T-cell (primary cell): Measurements from ENCODE around the gene SPOCK1. TPM values are rescaled to one million over a fixed set of nuclear protein-coding genes. Genes with fewer than 3 reads are reported as not detected.

Experiments
- ATAC-seq, 4 experiments: fragments of 200-7000 bp in 3 of 4; fragments of 150-1000 bp in 1 of 4; cut with Tn5 transposase; replicated peaks in 1 of 4; 1 replicate in 3 of 4; 2 replicates in 1 of 4; pipeline ENCODE4 v1.10.0; 2021; ENCODE audit warnings: moderate library complexity in 3 of 4, mild to moderate bottlenecking in 2 of 4, moderate number of reproducible peaks in 1 of 4
- CTCF ChIA-PET, 2 donors: fragments of 300-600 bp; sonication (Branson Sonifier 250); formaldehyde crosslinking; loops; one replicate each; lab custom pipeline; 2022; ENCODE audit warnings: antibody characterized with exemption in 2 of 2; lab: Charles Lee
- POLR2A ChIA-PET, 2 donors: fragments of 300-600 bp; sonication (Branson Sonifier 250); formaldehyde crosslinking; loops; one replicate each; lab custom pipeline; 2022; ENCODE audit warnings: antibody characterized with exemption in 2 of 2; lab: Charles Lee
- DNase-seq, 35 experiments: peaks; one replicate each; pipeline versions ENCODE4 v3.0.0 to v3.0.0-alpha.2; 2013 to 2023
- H3K27ac ChIP-seq: one replicate; pipeline ENCODE4 v1.5.1; 2013; ENCODE audit warnings: low read length
- H3K27me3 ChIP-seq, 2 experiments: replicated peaks in 1 of 2; 1 replicate in 1 of 2; 2 replicates in 1 of 2; pipeline versions ENCODE4 v1.6.1 to v1.7.0; 2013; ENCODE audit warnings: low read length in 1 of 2, mixed read lengths in 1 of 2; ENCODE audit not compliant: control insufficient read depth in 2 of 2, insufficient read depth in 2 of 2; ENCODE audit errors: extremely low read depth in 1 of 2
- H3K36me3 ChIP-seq, 2 donors: 1 replicate in 1 of 2; 2 replicates in 1 of 2; pipeline versions ENCODE4 v1.6.1 to v1.7.0; 2013; ENCODE audit warnings: low read length in 1 of 2; ENCODE audit not compliant: control insufficient read depth in 2 of 2, insufficient read depth in 1 of 2; ENCODE audit errors: extremely low read depth in 1 of 2
- H3K4me1 ChIP-seq, 2 experiments: 1 replicate in 1 of 2; 2 replicates in 1 of 2; pipeline versions ENCODE4 v1.6.1 to v1.7.0; 2013; ENCODE audit warnings: low read length in 2 of 2, mixed read lengths in 1 of 2; ENCODE audit not compliant: insufficient read depth in 2 of 2, control insufficient read depth in 1 of 2; ENCODE audit errors: extremely low read depth in 1 of 2
- H3K4me3 ChIP-seq, 2 donors: 1 replicate in 1 of 2; 2 replicates in 1 of 2; pipeline versions ENCODE4 v1.5.1 to v1.7.0; 2013; ENCODE audit warnings: mild to moderate bottlenecking in 2 of 2, low read length in 1 of 2, moderate library complexity in 1 of 2; ENCODE audit not compliant: control insufficient read depth in 1 of 2; ENCODE audit errors: extremely low read depth in 1 of 2
- H3K9me3 ChIP-seq: 2 replicates; pipeline ENCODE4 v1.7.0; 2013
- H3K27ac Mint-ChIP-seq, 2 donors: one replicate each; pipeline ENCODE4 v1.8.0; 2020 to 2021; ENCODE audit warnings: mild to moderate bottlenecking in 2 of 2, mixed read lengths in 2 of 2
- H3K27me3 Mint-ChIP-seq, 2 donors: one replicate each; pipeline ENCODE4 v1.8.0; 2021 to 2022; ENCODE audit warnings: mixed read lengths in 2 of 2
- H3K36me3 Mint-ChIP-seq: one replicate; pipeline ENCODE4 v1.8.0; 2021; ENCODE audit warnings: mixed read lengths
- H3K4me1 Mint-ChIP-seq, 3 donors: one replicate each; pipeline ENCODE4 v1.8.0; 2020 to 2022; ENCODE audit warnings: mixed read lengths in 3 of 3, mild to moderate bottlenecking in 1 of 3
- H3K4me3 Mint-ChIP-seq, 3 donors: one replicate each; pipeline ENCODE4 v1.8.0; 2020 to 2022; ENCODE audit warnings: mild to moderate bottlenecking in 3 of 3, mixed read lengths in 3 of 3, moderate library complexity in 3 of 3
- H3K9me3 Mint-ChIP-seq, 3 donors: one replicate each; pipeline ENCODE4 v1.8.0; 2020 to 2022; ENCODE audit warnings: mixed read lengths in 3 of 3
- WGBS: methylation state at CpG from one replicate; pipeline ENCODE4 v1.1.5; 2013; ENCODE audit warnings: missing lambda C conversion rate; ENCODE audit not compliant: insufficient coverage; 5-methylcytosine and 5-hydroxymethylcytosine counted together
- total RNA-seq, 35 experiments: library from RNA in 6 of 35; stranded (reverse) in 6 of 35; fragments of 120-200 nt in 1 of 35; gene quantifications; one replicate each; pipeline versions ENCODE4 v1.2.1 to v1.2.4 and lab custom pipeline; 2013 to 2026

The SPOCK1 gene
- total RNA-seq, 5 donors from 2014 or later (not counting 1 experiment from before 2014, with no cell fraction given) = 0.57 TPM; not detected in 4

DNA sequence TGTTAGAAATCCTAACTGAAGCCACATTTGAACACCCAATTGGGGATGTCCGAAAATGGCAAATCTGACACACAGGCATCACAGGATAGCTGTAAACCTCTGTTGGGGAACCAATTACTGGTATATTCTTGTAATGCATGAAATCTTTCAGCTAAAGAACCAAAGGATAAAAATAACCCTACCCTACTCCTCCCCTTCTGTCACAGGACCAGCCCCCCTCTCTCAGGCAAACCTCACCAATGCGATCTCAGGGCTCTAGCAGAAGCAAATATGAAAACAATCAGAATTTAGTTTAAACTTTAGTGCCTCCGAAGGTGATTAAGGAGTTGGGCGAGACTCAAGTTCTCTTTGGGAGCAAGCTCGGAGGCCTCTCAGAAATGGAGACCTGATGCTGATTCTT is 499.3 kb downstream of the SPOCK1 start:
- DNase-seq = no peak
- Histone ChIP-seq H3K4me3 (no peak overlapping the region), H3K27ac (no peak overlapping the region), H3K27me3 (no peaks in the 10 kb centered on the region), H3K4me1 (no peaks in the 10 kb centered on the region), H3K9me3 (no peaks in the 10 kb centered on the region), H3K36me3 (no peaks in the 10 kb centered on the region)
- H3K9me3 Mint-ChIP-seq = peaks cover 0 to 11% (median 1%) of the 10 kb centered on the region in 3 donors
- ChIA-PET CTCF (no interaction called here), POLR2A (no interaction called here)
- H3K27me3 Mint-ChIP-seq = peaks cover 0 to 4% of the 10 kb centered on the region in 2 donors
- WGBS = 80% methylated on average over 1 of the region's 5 CpGs
- H3K36me3 Mint-ChIP-seq = no peaks in the 10 kb centered on the region
- ATAC-seq = no peak
- H3K4me3 Mint-ChIP-seq = no peak overlapping the region
- no peaks in the 10 kb centered on the region for H3K4me1 Mint-ChIP-seq
- no peak overlapping the region for H3K27ac Mint-ChIP-seq

DNA sequence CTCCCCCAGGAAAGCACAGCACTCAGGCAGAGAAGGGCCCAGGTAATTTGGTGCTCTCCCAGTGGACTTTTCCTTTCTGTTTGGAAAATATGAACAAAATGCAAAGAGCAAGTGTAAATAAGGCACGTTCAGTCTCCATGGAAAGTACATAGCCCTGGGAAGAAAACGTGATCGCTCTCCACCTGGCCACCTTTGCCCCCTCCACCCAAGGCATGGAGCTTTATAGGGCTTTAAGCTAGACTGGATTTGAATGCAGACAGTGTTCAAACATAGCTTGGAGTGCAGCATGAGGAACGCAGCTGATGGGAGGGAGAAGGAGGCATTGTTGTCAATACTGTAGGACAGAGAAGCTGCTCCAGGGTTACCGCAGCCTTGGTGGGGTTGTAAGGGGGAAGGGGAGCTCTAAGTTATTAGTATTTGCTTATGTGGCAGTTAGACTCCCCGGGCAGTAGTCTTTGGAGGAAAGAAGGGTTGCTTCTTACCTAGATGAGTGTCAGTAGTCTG is 500.2 kb downstream of the SPOCK1 start:
- no peaks in the 10 kb centered on the region for H3K27me3 ChIP-seq

DNA sequence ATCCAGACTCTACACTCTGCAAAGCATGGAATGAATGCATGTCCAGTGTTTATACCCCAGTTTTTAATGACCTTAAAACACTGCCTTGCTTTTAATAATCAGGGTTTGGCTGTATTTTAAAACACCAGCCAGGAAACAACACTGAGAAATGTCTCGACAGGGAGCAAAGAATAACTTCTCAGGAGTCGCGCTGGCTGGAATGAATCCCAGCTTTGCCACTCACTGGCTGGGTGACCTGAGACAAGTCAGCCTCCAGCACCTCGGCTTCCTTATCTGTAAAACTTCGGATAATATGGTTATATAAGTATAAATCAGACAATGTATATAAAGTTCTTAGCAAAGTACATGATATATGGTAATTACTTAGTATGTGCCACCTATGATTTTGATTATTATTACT is 505.0 kb downstream of the SPOCK1 start:
- no peak overlapping the region for H3K4me3 Mint-ChIP-seq
- peaks cover 0 to 4% of the 10 kb centered on the region in 2 donors for H3K27me3 Mint-ChIP-seq
- Histone ChIP-seq H3K4me3 (no peak overlapping the region), H3K4me1 (no peaks in the 10 kb centered on the region), H3K9me3 (no peaks in the 10 kb centered on the region), H3K27me3 (no peaks in the 10 kb centered on the region), H3K27ac (no peak overlapping the region), H3K36me3 (no peaks in the 10 kb centered on the region)
- no peaks in the 10 kb centered on the region for H3K4me1 Mint-ChIP-seq
- ChIA-PET POLR2A (no interaction called here), CTCF (no interaction called here)
- WGBS = 87% methylated on average over 3 of the region's 5 CpGs
- no peak for DNase-seq
- H3K9me3 Mint-ChIP-seq = peaks cover 0 to 6% (median 0%) of the 10 kb centered on the region in 3 donors
- H3K27ac Mint-ChIP-seq = no peak overlapping the region
- no peaks in the 10 kb centered on the region for H3K36me3 Mint-ChIP-seq
- no peak for ATAC-seq

More for the DNA sequence above, 500.2 kb downstream of the SPOCK1 start:
- DNase-seq = no peak
- peaks cover 0 to 4% of the 10 kb centered on the region in 2 donors for H3K27me3 Mint-ChIP-seq
- H3K27ac Mint-ChIP-seq = no peak overlapping the region
- Histone ChIP-seq H3K4me3 (no peak overlapping the region), H3K27ac (no peak overlapping the region), H3K4me1 (no peaks in the 10 kb centered on the region), H3K36me3 (no peaks in the 10 kb centered on the region), H3K9me3 (no peaks in the 10 kb centered on the region)
- ChIA-PET CTCF (no interaction called here), POLR2A (no interaction called here)
- no peak overlapping the region for H3K4me3 Mint-ChIP-seq
- 90% methylated on average over 2 of the region's 6 CpGs for WGBS
- H3K36me3 Mint-ChIP-seq = no peaks in the 10 kb centered on the region
- no peak for ATAC-seq
- peaks cover 0 to 6% (median 1%) of the 10 kb centered on the region in 3 donors for H3K9me3 Mint-ChIP-seq
- no peaks in the 10 kb centered on the region for H3K4me1 Mint-ChIP-seq

DNA sequence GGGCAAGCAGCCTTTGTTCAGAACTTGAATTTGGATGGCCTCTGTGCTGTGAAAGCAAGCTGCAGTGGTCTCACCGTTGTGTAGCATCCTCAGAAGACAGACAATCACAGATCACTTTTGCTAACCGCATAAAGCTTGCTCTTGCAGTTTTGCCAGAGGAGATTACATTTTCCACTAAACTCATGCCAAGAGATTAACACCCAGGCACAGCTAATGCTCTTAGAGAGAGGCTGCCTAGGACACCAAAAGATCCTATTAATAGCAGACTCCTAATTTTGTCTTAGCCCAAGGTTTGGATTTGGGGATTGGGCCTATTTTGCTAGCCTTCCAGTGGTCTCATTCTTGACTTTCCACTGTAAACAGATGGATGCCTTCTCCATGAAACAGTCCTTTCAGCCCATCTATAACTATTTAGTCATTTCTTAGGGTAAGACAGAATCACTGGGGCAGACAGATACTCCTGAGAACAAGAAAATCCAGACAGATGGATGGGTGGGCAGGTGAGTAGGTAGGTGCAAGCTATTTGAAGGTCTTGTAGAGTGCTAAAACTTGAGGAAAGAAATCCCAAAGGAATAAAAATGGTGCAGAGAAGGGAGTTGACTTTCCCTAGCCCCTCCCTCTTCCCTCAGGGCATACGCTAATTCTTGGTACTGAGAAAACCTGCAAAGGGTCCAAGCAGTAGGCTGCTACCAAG is 506.2 kb downstream of the SPOCK1 start:
- no peaks in the 10 kb centered on the region for H3K27me3 Mint-ChIP-seq
- WGBS = 83% methylated on average over 1 of the region's 3 CpGs
- no peaks in the 10 kb centered on the region for H3K36me3 ChIP-seq
- H3K27ac Mint-ChIP-seq = no peak overlapping the region
- no peak for ATAC-seq
- H3K27ac ChIP-seq = no peak overlapping the region
- no peaks in the 10 kb centered on the region for H3K4me1 Mint-ChIP-seq
- no peak overlapping the region for H3K4me3 Mint-ChIP-seq
- peaks cover 0 to 6% (median 0%) of the 10 kb centered on the region in 3 donors for H3K9me3 Mint-ChIP-seq
- H3K27me3 ChIP-seq = no peaks in the 10 kb centered on the region
- ChIA-PET CTCF (no interaction called here), POLR2A (no interaction called here)
- no peaks in the 10 kb centered on the region for H3K4me1 ChIP-seq
- H3K36me3 Mint-ChIP-seq = no peaks in the 10 kb centered on the region
- H3K9me3 ChIP-seq = no peaks in the 10 kb centered on the region
- DNase-seq = no peak
- no peak overlapping the region for H3K4me3 ChIP-seq

DNA sequence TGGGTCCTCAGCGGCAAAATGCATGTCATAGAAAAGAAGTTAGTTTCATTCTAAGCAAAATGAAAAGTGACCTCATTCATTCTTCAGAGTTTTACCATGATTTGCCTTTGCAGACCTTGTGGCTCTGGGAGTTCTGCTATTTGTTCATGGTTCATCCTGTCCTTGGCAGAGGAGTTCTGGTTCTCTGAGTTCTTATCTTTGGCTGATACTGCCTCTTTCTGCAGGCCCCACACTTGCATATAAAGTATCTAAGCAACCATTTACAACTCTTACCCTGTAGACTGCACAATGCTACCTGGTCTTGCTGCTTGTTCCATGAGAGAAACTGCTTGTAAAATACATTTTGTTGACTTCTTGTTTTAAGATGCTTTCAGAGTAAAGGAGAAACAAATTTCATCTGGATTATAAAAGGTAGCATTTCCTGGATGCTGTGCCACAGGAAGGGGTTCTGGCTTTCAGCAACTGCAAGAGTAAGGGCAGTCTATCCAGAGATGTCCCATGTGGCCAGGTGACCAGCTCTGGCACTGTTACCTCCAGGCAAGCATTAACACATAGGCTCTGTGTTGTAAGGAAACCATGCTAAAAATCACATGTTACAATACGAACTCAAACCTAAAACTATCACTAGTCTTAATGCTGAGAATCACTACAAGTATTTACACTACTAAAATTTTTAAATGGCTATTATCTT is 513.2 kb downstream of the SPOCK1 start:
- CTCF ChIA-PET = no interaction called here

DNA sequence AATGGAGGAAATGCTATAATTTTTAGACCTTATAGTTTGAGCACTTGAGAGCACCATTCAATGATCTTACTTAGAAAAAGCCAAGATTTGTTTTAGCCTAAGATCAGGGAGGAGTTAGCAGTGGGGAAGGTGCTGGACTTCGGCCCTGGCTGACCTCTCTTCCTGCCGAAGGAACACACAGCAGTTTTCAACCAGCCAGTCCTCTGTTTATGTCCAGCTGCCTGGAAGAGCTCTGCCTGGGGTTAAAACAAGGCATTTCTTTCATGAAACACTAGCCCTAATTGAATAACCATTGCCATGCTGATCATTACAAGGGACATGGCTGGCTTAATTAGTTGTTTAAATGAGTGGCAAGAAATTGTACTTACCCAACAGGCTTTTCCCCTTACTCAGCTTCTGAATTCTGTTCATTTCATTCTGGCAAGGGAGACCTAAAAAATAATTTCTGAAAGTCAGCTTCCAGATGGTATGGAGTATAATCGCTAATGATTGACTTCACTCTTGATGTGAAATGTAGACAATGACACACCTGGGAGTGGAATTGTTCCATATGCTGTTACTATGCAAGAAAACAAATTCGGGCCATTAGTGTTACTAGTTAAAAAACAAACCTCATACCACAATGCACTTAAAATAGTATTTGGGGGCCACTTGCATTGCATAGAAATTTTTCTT is 514.2 kb downstream of the SPOCK1 start:
- H3K27ac Mint-ChIP-seq = no peak overlapping the region
- no peaks in the 10 kb centered on the region for H3K4me1 Mint-ChIP-seq
- no peaks in the 10 kb centered on the region for H3K27me3 Mint-ChIP-seq
- 100% methylated on average over 2 of the region's 4 CpGs for WGBS
- no peaks in the 10 kb centered on the region for H3K9me3 ChIP-seq
- no peak overlapping the region for H3K4me3 Mint-ChIP-seq
- H3K36me3 Mint-ChIP-seq = no peaks in the 10 kb centered on the region
- ChIA-PET CTCF (no interaction called here), POLR2A (no interaction called here)
- no peak overlapping the region for H3K4me3 ChIP-seq
- ATAC-seq (no peak), DNase-seq (no peak)
- H3K36me3 ChIP-seq = no peaks in the 10 kb centered on the region
- H3K27ac ChIP-seq = no peak overlapping the region
- H3K4me1 ChIP-seq = no peaks in the 10 kb centered on the region
- no peaks in the 10 kb centered on the region for H3K27me3 ChIP-seq
- H3K9me3 Mint-ChIP-seq = peaks cover 0 to 5% (median 2%) of the 10 kb centered on the region in 3 donors

More for the DNA sequence above, 513.2 kb downstream of the SPOCK1 start:
- Mint-ChIP-seq H3K4me3 (no peak overlapping the region), H3K4me1 (no peaks in the 10 kb centered on the region), H3K27me3 (no peaks in the 10 kb centered on the region), H3K27ac (no peak overlapping the region), H3K36me3 (no peaks in the 10 kb centered on the region), H3K9me3 (peaks cover 0 to 5% (median 0%) of the 10 kb centered on the region in 3 donors)
- POLR2A ChIA-PET = no interaction called here
- H3K4me3 ChIP-seq = no peak overlapping the region
- H3K36me3 ChIP-seq = no peaks in the 10 kb centered on the region
- no peaks in the 10 kb centered on the region for H3K9me3 ChIP-seq
- DNase-seq = no peak
- no peak overlapping the region for H3K27ac ChIP-seq
- no peak for ATAC-seq
- 83% methylated on average over 1 of the region's 2 CpGs for WGBS
- H3K4me1 ChIP-seq = no peaks in the 10 kb centered on the region
- H3K27me3 ChIP-seq = no peaks in the 10 kb centered on the region
